GM23338 (cell line): Measurements from ENCODE around the gene CAMTA1.

ENCODE experiments used
- CTCF ChIP-seq, 2 experiments: fragments of 200-600 bp in 1 of 2; sonication (generic) in 1 of 2; conservative IDR thresholded peaks; 2 replicates each; pipeline versions ENCODE4 v1.5.1 to v1.6.1; 2016 to 2017; ENCODE audit warnings: antibody characterized with exemption in 2 of 2, low read depth in 2 of 2, mild to moderate bottlenecking in 2 of 2, moderate library complexity in 1 of 2
- EZH2 ChIP-seq: fragments of 200-600 bp; sonication (generic); IDR thresholded peaks from one replicate; pipeline ENCODE4 v1.8.0; 2017; ENCODE audit warnings: antibody characterized with exemption, mild to moderate bottlenecking, low read depth; ENCODE audit not compliant: unreplicated experiment
- EZH2phosphoT487 ChIP-seq: fragments of 200-600 bp; sonication (generic); IDR thresholded peaks from one replicate; pipeline ENCODE4 v1.8.1; 2018; ENCODE audit warnings: antibody characterized with exemption; ENCODE audit not compliant: unreplicated experiment
- REST ChIP-seq: IDR thresholded peaks from one replicate; pipeline ENCODE4 v1.6.1; 2018; ENCODE audit warnings: antibody characterized with exemption; ENCODE audit not compliant: unreplicated experiment
- STAT1 ChIP-seq: IDR thresholded peaks from one replicate; pipeline ENCODE4 v1.6.1; 2016; ENCODE audit warnings: antibody characterized with exemption; ENCODE audit not compliant: unreplicated experiment

- TF ChIP-seq EZH2phosphoT487 (no peak), CTCF (conservative IDR thresholded peaks at IDR 0.05; ENCODE audit: low read depth in 2 of 2) (no peak), STAT1 (no peak), REST (no peak), EZH2 (no peak)
Observed at GRCh38 chr1:7561936-7562728, 776.9 kb downstream of the CAMTA1 start.
